ENCODE data around the gene PAF1.

The PAF1 gene

DNA sequence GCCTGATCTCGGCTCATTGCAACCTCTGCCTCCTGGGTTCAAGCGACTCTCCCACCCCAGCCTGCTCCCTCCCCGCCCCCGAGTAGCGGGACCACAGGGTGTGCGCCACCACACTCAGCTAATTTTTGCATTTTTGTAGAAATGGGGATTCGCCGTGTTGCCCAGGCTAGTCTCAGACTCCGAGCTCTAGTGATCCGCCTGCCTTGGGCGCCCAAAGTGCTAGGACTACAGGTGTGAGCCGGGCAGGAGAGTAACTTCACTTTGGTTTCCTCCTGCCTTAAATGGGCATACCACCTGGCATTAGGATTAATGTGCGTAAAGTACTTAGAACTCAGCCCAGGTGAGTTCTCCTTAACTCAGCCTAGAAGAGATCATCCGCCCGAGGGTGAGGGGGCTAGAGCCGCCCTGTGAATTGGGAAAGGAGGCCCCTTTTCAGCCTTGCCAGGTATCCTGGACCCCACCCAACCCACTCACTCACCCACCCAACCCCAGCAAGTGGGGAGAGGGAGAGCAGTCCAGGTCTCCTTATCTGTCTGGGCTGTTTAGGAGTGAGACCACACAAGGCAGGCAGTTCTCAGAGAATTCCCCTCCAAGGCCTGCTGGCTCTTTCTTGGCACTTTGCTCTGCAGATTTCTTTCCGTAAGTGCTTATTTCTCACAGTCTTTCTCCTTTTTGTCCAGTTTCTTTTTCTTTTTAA lies 14.5 kb upstream of the PAF1 start:
- DNase-seq, result no peak

- peak; percentile 80 for DNase-seq
These were observed 12.7 kb upstream of the PAF1 start for GRCh38 chr19:39403331-39404312.

- peak; percentile 74 for DNase-seq
These were observed 11.7 kb upstream of the PAF1 start for GRCh38 chr19:39402346-39403300.

DNA sequence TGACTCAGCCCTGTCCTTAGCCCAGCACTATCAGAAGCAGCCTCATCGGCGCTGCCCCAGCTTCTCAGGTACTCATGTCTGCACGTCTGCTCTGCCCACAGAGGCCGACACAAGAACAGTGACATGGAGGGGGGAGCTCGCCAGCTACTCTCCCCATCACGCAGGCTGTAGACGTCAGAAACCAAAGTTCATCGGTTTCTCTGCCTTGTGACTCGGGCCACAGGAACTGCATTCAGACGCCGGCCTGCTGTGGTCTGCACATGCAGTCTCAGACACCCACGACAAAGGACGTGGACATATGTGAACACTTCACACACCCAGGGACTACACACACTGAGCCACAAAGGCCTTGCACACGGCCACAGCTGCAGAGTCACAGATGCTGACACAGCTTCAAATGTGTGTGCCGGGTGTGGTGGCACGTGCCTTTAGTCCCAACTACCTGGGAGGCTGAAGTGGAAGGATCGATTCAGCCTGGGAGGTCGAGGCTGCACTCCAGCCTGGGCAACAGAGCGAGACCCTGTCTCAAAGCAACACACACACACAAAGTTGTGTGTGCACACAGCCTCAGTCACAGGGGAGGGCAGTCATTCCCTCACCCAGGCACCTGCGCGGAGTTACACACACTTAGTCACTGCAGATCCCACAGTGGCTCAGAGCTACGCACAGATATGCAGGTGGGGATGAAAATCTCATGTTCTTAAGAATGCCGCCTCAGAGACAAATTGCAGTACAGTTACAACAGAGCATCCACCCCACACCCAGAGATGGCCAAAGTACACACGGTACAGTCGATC lies 10.8 kb upstream of the PAF1 start:
- DNase-seq, result no peak

- DNase-seq, result no peak
These were observed 10.2 kb upstream of the PAF1 start for GRCh38 chr19:39401070-39401548.

GRCh38 chr19:39400061-39400460 lies 9.2 kb upstream of the PAF1 start:
- DNase-seq, result no peak

DNA sequence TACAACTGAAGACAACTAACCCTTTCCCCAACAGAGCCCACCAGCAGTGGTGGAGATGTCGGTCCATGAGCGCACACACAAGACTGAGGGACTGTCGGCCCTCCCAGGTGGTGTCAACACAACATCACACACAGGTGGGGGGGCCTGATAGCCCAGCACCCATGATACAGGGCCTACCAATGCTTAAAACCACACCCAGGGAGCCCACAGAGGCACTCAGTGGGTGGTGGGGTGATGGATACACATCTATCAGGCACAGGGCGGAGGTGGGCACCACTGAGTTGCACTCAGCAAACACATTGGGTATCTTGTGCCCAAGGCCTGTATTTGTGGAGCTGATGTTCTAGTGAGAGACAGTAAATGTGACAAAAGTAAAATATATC lies 8.8 kb upstream of the PAF1 start:
- no peak for DNase-seq

GRCh38 chr19:39398297-39398864 lies 7.5 kb upstream of the PAF1 start:
- DNase-seq, result no peak

- peak; percentile 67 for DNase-seq
These were observed 6.7 kb upstream of the PAF1 start for GRCh38 chr19:39397360-39398296.

DNA sequence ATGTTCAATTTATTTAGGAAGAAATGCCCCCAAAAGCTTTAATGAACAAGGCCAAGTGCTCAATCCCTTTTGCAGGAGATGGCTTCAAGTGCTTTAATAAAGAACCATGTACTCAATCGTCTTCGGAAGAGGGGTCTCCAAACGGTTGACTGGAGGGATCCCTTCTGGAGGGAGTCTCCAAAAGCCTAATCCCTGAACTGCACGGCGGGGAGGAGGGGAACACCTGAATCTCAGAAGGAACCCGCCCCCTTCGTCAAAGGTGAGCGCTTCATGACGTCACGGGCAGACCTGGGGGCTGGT lies 505 bp downstream of the PAF1 start:
- DNase-seq, result no peak

- DNase-seq, result no peak
These were observed 1.1 kb downstream of the PAF1 start for GRCh38 chr19:39389631-39390414.

GRCh38 chr19:39388657-39389056 lies 2.2 kb downstream of the PAF1 start:
- no peak for DNase-seq

DNA sequence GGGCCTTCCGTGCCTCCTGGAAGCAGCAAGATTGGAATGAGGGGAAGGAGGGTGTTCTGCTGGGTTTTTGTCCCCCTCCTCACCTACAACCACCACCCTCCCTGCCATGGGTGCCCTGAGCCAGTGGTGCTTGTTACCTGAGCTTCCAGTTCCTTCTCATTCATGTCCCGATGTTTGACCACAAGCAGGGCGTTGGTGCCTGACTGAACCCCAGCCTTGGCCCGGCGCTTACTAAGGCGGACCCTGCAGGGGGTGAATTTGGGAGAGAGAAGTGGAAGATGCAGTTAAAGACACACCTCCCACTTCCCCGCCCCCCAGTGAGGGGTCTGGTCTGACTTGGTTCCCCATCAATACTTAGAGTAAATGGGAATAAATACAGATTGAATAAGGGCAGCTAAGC lies 4.3 kb downstream of the PAF1 start:
- no peak for DNase-seq

GRCh38 chr19:39385629-39386411 lies 5.1 kb downstream of the PAF1 start:
- no peak for DNase-seq

DNA sequence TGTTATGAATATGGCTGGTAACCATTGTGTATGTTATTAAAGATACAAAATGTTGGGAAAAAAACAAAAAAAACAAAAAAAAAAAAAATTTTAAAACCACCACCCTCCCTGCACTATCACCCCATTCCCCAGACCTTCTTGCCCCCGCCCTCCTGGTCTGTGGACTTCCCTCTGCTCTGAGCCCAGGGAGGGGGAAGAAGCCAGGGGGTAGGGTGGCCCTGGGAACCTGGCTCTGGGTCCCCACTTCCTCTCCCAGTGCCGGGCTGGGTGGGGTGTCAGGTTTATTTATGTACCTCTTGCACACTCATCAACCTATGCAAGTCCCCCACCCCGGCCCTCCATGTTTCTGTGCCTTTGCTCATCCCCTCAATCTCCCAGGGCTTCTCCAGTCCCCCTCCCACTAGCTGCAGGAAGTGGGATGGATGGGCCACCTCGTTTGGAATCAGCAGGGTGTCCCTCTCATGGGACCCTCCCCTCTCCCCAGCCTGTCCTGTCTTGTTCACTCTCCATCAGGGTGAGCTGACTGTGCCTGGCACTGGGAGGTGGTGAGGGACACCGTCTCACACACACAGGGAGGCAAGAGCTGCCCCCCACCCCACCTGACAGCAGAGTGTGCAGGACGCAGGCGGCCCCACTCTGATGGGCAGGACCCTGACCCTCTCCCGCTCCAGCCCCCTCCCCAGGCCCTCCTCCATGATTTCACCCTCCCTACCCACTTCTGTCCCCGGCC lies 5.9 kb downstream of the PAF1 start:
- no peak for DNase-seq

DNA sequence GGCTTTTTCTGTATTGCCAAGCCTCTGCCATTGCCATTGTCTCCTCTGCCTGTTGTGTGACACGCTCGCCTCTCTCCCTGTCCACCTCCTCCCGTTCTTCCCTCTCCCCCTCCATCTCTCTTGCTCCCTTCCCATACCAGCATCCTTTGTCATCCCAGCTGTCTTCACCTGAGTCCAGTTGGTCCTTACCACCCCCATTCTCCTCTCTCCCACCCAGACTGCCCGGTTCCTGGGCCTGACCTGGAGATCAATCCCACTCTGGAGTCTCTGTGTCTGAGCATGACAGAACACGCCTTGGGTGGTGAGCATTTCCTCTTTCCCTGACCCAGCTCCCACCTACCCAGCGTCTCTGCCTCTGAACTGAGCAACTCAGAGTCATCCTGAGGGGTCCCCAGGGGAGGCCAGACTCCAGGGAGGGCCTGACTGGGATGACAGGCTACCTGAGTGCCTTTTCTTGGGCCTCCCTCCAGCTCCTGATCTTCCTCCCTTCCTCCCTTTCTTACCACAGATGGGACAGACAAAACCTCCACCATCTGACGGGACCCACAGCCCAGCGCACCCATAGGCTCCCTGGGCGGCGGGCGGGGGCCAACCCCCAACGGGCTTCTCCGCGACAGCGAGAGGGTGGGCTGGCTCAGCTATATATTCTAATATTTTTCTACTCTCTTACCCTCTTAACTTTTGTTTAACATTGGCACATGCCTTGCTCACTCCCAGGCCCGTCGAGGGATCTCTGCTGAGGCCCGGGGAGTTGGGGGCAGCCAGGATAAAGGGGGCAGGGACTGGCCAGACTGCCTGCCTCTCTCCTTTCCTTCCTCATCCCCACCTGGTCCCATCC lies 7.7 kb downstream of the PAF1 start:
- DNase-seq, result no peak

DNA sequence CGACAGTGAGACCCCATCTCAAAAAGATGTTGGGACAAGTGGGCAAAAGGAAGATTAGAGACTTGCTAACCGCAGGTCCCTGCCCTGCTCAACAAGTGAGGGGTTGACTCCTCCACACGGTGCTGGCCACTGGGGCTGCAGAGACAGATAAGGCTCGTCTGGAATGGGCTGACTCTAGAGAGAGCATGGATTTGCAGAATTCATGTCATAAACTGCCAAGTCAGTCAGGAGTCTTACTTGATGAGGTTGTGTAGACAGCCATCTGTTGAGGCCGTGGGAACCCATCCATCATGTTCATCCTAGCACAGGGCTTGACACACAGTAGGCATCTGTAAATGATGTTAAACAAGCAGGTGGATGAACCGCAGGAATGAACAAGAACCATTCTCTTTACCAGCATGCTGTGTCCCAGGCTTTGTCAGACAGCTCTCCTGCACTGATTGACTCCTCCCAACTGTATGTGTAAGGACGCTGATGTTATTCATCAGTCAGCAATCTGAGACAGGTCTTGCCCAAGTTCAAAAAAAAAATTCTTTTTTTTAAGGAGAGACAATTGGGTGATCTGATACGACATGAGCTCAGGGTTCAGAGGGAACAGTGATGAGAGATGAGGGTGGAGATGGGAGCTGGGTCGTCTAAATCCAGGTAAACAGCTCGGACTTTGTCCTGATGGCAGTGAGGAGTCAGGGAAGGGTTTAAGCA lies 8.8 kb downstream of the PAF1 start:
- DNase-seq, result no peak
